DOHH2 (cell line): ENCODE data around the gene RCAN2.

ENCODE experiments used
- H3F3A ChIP-seq: fragments of 200-600 bp; sonication (generic), shearing (Covaris generic); 2 replicates; pipeline ENCODE4 v1.6.0; 2016; ENCODE audit warnings: antibody characterized with exemption, mild to moderate bottlenecking; ENCODE audit not compliant: control insufficient read depth, insufficient read depth
- H3K27ac ChIP-seq: fragments of 200-600 bp; sonication (generic); 2 replicates; pipeline ENCODE4 v1.5.1; 2014; ENCODE audit warnings: low read depth, mild to moderate bottlenecking, low read length, moderate library complexity
- H3K27me3 ChIP-seq: fragments of 200-600 bp; sonication (generic); 2 replicates; pipeline ENCODE4 v1.6.1; 2014; ENCODE audit warnings: mild to moderate bottlenecking, low read length, mixed read lengths; ENCODE audit not compliant: control insufficient read depth
- H3K36me3 ChIP-seq: fragments of 200-600 bp; sonication (generic); 2 replicates; pipeline ENCODE4 v1.6.1; 2014; ENCODE audit warnings: mild to moderate bottlenecking, low read length, moderate library complexity, mixed read lengths; ENCODE audit not compliant: control insufficient read depth
- H3K4me1 ChIP-seq: fragments of 200-600 bp; sonication (generic); 2 replicates; pipeline ENCODE4 v1.6.1; 2014; ENCODE audit warnings: mild to moderate bottlenecking, low read length, mixed read lengths; ENCODE audit not compliant: control insufficient read depth
- H3K4me2 ChIP-seq: fragments of 200-600 bp; sonication (generic); 2 replicates; pipeline ENCODE4 v1.6.0; 2014; ENCODE audit warnings: mild to moderate bottlenecking, low read length, moderate library complexity
- H3K4me3 ChIP-seq: fragments of 200-600 bp; sonication (generic); 2 replicates; pipeline ENCODE4 v1.5.1; 2014; ENCODE audit warnings: mild to moderate bottlenecking, low read length, mixed read lengths
- H3K79me2 ChIP-seq: fragments of 200-600 bp; sonication (generic); 2 replicates; pipeline ENCODE4 v1.6.1; 2014; ENCODE audit warnings: mild to moderate bottlenecking, low read length, mixed read lengths; ENCODE audit not compliant: control insufficient read depth
- H3K9me2 ChIP-seq: fragments of 200-600 bp; sonication (generic); replicated peaks from 2 replicates; pipeline ENCODE4 v1.6.1; 2014; ENCODE audit warnings: mild to moderate bottlenecking, low read length, mixed read lengths; ENCODE audit not compliant: control insufficient read depth
- H3K9me3 ChIP-seq: fragments of 200-600 bp; sonication (generic); 2 replicates; pipeline ENCODE4 v1.6.1; 2014; ENCODE audit warnings: antibody characterized with exemption, low read length, mixed read lengths; ENCODE audit not compliant: control insufficient read depth, insufficient read depth
- H4K20me1 ChIP-seq: fragments of 200-600 bp; sonication (generic); 2 replicates; pipeline ENCODE4 v1.6.0; 2014; ENCODE audit warnings: low read depth, mild to moderate bottlenecking, antibody characterized with exemption, low read length, moderate library complexity; ENCODE audit not compliant: control insufficient read depth, insufficient read depth
- CTCF ChIP-seq: fragments of 200-600 bp; sonication (generic); IDR thresholded peaks from one replicate; pipeline ENCODE4 v1.5.1; 2014; ENCODE audit warnings: antibody characterized with exemption, mild to moderate bottlenecking, low read depth, low read length; ENCODE audit not compliant: poor library complexity, severe bottlenecking
- EZH2phosphoT487 ChIP-seq: fragments of 200-600 bp; sonication (generic); IDR thresholded peaks from 2 replicates; pipeline ENCODE4 v1.6.1; 2017; ENCODE audit warnings: borderline replicate concordance, mild to moderate bottlenecking, antibody characterized with exemption, low read length, moderate library complexity, mixed read lengths

Gene RCAN2

GRCh38 chr6:46511320-46511719 is 20.1 kb upstream of the RCAN2 start:
- TF ChIP-seq CTCF = no peak
- no peak for TF ChIP-seq EZH2phosphoT487

GRCh38 chr6:46510651-46511050 is 19.4 kb upstream of the RCAN2 start:
- H3K36me3 ChIP-seq = no peaks in the 10 kb centered on the region
- H3F3A ChIP-seq = no peaks in the 10 kb centered on the region
- no peak overlapping the region for H3K4me3 ChIP-seq
- no peaks in the 10 kb centered on the region for H3K9me2 ChIP-seq
- H3K9me3 ChIP-seq = no peaks in the 10 kb centered on the region
- no peaks in the 10 kb centered on the region for H3K79me2 ChIP-seq
- no peak overlapping the region for H3K27ac ChIP-seq
- no peaks in the 10 kb centered on the region for H3K4me1 ChIP-seq
- H4K20me1 ChIP-seq = no peaks in the 10 kb centered on the region
- H3K27me3 ChIP-seq = no peaks in the 10 kb centered on the region
- no peak overlapping the region for H3K4me2 ChIP-seq
- TF ChIP-seq CTCF (no peak), EZH2phosphoT487 (no peak)

More at GRCh38 chr6:46511320-46511719, 20.1 kb upstream of the RCAN2 start:
- no peaks in the 10 kb centered on the region for H3K79me2 ChIP-seq
- H3K27me3 ChIP-seq = no peaks in the 10 kb centered on the region
- no peak overlapping the region for H3K4me2 ChIP-seq
- H3F3A ChIP-seq = no peaks in the 10 kb centered on the region
- no peaks in the 10 kb centered on the region for H3K9me3 ChIP-seq
- no peak overlapping the region for H3K4me3 ChIP-seq
- H3K9me2 ChIP-seq = no peaks in the 10 kb centered on the region
- H3K4me1 ChIP-seq = no peaks in the 10 kb centered on the region
- H4K20me1 ChIP-seq = no peaks in the 10 kb centered on the region
- H3K36me3 ChIP-seq = no peaks in the 10 kb centered on the region
- no peak overlapping the region for H3K27ac ChIP-seq

- Histone ChIP-seq H3K36me3 (no peaks in the 10 kb centered on the region), H3K9me2 (no peaks in the 10 kb centered on the region), H3F3A (no peaks in the 10 kb centered on the region), H3K79me2 (no peaks in the 10 kb centered on the region), H3K27ac (no peak overlapping the region), H3K4me3 (no peak overlapping the region), H3K4me2 (no peak overlapping the region), H3K4me1 (no peaks in the 10 kb centered on the region), H4K20me1 (no peaks in the 10 kb centered on the region), H3K9me3 (no peaks in the 10 kb centered on the region), H3K27me3 (no peaks in the 10 kb centered on the region)
- TF ChIP-seq CTCF (no peak), EZH2phosphoT487 (no peak)
These were observed 18.8 kb upstream of the RCAN2 start for GRCh38 chr6:46509981-46510510.
